Ishikawa (cell line): ENCODE results near the gene IRX2.

Experiments used
- CEBPB ChIP-seq: IDR thresholded peaks from 2 replicates; pipeline ENCODE4 v1.6.1; 2012
- CREB1 ChIP-seq: IDR thresholded peaks from 2 replicates; pipeline ENCODE4 v1.6.1; 2012; ENCODE audit warnings: low read depth
- EP300 ChIP-seq: IDR thresholded peaks from 2 replicates; pipeline ENCODE4 v1.6.1; 2012; ENCODE audit warnings: borderline replicate concordance
- NFIC ChIP-seq: IDR thresholded peaks from 2 replicates; pipeline ENCODE4 v1.6.1; 2012
- RAD21 ChIP-seq: IDR thresholded peaks from 2 replicates; pipeline ENCODE4 v1.6.1; 2012; ENCODE audit warnings: low read depth
- TAF1 ChIP-seq: IDR thresholded peaks from 2 replicates; pipeline ENCODE4 v1.6.1; 2012; ENCODE audit warnings: low read depth, mild to moderate bottlenecking
- TEAD4 ChIP-seq: IDR thresholded peaks from 2 replicates; pipeline ENCODE4 v1.6.1; 2012
- YY1 ChIP-seq: IDR thresholded peaks from 2 replicates; pipeline ENCODE4 v1.6.1; 2012; ENCODE audit warnings: low read depth
- ZBTB7A ChIP-seq: IDR thresholded peaks from 2 replicates; pipeline ENCODE4 v1.6.1; 2012; ENCODE audit warnings: low read depth
- TF ChIP-seq, protein P1 (sequence below): IDR thresholded peaks from 2 replicates; pipeline ENCODE4 v1.6.1; 2012

DNA sequence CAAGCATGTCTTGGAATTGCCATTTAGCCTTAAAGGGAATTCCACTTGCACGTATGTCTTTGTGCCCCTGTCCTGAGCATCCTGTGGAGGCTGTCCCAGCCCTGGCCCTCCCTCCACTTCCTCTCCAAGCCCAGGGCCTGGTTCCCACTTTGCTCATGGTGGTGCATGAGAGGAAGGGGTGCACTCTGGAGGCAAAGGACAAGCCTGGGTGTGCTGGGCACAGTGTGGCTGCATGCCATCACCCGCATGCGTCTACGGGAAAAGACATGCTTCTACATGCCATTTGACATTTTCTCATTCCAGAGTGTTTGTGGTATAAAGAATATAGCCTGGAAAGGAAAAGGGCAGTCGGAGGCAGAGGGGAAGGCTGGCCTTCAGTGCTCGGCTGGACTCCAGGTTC is 7.2 kb upstream of the IRX2 start:
- no peak for TF ChIP-seq NFIC
- TF ChIP-seq TAF1, result no peak
- TF ChIP-seq, protein P1, sequence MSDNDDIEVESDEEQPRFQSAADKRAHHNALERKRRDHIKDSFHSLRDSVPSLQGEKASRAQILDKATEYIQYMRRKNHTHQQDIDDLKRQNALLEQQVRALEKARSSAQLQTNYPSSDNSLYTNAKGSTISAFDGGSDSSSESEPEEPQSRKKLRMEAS, result no peak
- TF ChIP-seq TEAD4, result no peak
- no peak for TF ChIP-seq CREB1
- no peak for TF ChIP-seq EP300
- no peak for TF ChIP-seq RAD21
- no peak for TF ChIP-seq CEBPB
- no peak for TF ChIP-seq ZBTB7A
- no peak for TF ChIP-seq YY1
